GM12865 (cell line): ENCODE results near the gene AFTPH.

Experiments
- DNase-seq: peaks from one replicate; pipeline ENCODE4 v3.0.0; 2010; ENCODE audit warnings: low read depth
- H3K4me3 ChIP-seq: 2 replicates; pipeline ENCODE4 v1.5.1; 2011; ENCODE audit warnings: mild to moderate bottlenecking, low read depth, low read length, control low read depth
- CTCF ChIP-seq: IDR thresholded peaks from 2 replicates; pipeline ENCODE4 v1.5.1; 2011; ENCODE audit warnings: low read length, control low read depth, low read depth, inconsistent platforms; ENCODE audit not compliant: insufficient read depth; ENCODE audit errors: missing control alignments

Gene AFTPH

GRCh38 chr2:64481665-64482064 lies 42.5 kb upstream of the AFTPH start:
- DNase-seq, result no peak
- no peak for TF ChIP-seq CTCF
- no peak overlapping the region for H3K4me3 ChIP-seq

- TF ChIP-seq CTCF, result no peak
- no peak overlapping the region for H3K4me3 ChIP-seq
Observed at GRCh38 chr2:64482243-64482642, 41.9 kb upstream of the AFTPH start.

GRCh38 chr2:64482765-64483504 lies 41.2 kb upstream of the AFTPH start:
- TF ChIP-seq CTCF, result no peak
- DNase-seq, result no peak
- no peak overlapping the region for H3K4me3 ChIP-seq

More at GRCh38 chr2:64482243-64482642, 41.9 kb upstream of the AFTPH start:
- no peak for DNase-seq

DNA sequence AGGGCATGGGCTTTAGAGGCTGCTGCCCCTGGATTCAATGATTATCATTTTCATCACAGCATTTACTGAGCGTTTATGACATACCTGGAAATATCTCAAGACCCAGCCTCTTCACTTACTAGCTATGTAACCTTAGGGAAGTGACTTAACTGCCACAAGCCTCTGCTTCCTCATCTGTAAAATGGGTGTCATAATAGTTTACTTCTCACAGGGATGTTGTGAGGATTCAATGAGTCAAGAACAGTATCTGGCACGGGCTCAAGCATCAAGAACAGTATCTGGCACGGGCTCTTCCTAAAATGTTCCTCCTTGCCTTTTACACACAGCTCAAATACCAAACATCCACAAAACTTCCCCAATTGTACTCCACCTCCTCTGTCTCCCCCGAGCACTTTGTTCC lies 38.8 kb upstream of the AFTPH start:
- no peak for TF ChIP-seq CTCF
- DNase-seq, result no peak
- no peak overlapping the region for H3K4me3 ChIP-seq

- no peak for DNase-seq
Observed at GRCh38 chr2:64485961-64486360, 38.2 kb upstream of the AFTPH start.

GRCh38 chr2:64487256-64488049 lies 36.7 kb upstream of the AFTPH start:
- DNase-seq, result no peak
- no peak overlapping the region for H3K4me3 ChIP-seq
- TF ChIP-seq CTCF, result no peak

More at GRCh38 chr2:64485961-64486360, 38.2 kb upstream of the AFTPH start:
- no peak for TF ChIP-seq CTCF
- H3K4me3 ChIP-seq, result no peak overlapping the region
